Measurements from ENCODE around the gene DLG2. TPM values are rescaled to one million over a fixed set of nuclear protein-coding genes. Genes with fewer than 3 reads are reported as not detected.

Gene DLG2
- polyA plus RNA-seq, 1 donor, result 14.7 TPM

GRCh38 chr11:84969103-84969502, 658.0 kb downstream of the DLG2 start:
- no peak for DNase-seq

- no peak for DNase-seq
Measured at GRCh38 chr11:84965484-84965883, 661.7 kb downstream of the DLG2 start.

DNA sequence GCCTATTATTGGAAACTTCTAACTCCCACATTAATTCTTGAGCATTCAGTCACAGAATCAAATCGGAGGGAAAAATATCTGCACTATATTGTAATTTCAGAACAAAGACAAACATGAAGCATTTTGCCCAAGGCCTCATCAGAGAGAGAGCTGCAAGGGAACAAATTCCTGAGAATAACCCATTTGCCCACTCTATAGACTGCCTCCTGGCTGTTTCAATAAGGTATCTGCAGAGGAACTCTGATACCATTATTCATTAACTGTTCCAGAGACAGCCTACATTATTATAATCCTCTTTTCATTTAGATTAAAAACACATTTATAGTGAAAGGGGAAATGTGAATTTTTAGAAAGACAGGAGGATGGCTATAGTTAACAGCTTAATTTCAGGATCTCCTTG, 663.9 kb downstream of the DLG2 start:
- DNase-seq, result no peak

DNA sequence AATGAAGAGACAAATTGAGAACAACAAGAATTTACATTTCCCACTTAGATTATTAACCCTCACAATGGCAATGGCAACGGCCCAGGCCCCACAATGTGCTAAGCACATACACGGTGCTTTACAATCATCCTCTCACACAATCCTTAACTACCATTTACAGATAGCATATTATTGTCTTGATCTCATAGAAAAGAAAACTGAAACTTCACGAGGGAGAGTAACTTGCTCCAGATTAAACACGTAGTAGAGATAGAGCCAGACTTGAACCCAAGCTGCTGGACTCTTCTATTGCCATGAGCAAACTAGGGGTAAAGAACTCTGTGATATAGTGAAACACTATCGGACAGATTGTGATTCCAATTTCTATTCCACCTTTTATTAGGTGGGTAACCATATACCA, 665.1 kb downstream of the DLG2 start:
- DNase-seq, result no peak

DNA sequence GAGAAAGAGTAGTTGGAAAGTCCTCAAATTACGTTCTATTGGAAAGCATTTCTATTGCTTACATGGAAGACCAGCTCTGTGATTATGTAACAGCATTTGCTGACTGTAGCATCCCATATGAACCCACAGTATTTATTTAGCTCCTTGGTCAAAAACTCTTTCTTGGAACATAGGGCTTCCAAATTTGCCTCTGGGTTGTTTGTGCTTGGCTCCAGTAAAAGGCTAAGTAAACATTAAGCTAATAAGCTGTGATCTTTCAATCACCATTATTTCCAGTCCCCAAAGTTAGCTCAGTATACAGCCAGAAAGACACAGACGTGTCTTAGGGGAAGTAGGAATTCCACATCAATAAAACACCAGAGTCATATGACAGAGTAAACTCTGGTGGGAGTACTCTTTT, 668.8 kb downstream of the DLG2 start:
- peak; percentile 8 for DNase-seq

DNA sequence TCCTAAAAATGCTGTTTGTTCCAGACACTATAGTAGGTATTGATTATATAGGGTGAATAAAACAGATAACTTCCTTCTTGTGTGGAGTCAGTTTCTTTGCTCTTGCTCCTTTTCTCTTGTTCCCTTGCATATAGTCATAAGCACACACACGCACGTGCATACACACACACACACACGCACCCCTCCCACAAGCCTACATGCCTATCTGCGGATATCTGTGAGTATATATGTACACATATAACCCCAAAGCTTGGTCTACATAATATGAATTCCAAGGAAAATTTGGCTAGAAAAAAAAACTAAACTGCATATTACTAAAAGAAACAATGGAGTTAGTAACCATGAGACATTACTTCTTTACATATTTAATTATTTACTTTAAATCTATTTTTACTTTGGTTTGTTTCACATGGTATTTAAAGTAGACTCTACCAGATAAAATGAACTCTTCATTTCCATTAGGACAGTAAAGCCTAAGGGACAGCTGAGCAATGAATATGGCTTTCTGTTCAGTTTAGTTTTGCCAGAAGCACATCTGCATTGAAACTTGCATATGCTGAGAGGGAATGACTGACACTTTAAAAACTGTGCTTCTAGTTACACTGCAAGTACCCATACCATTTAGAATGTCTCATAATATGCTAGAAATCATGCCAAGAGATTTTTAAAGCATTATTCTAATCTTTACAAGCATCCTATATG, 676.4 kb downstream of the DLG2 start:
- DNase-seq, result no peak

DNA sequence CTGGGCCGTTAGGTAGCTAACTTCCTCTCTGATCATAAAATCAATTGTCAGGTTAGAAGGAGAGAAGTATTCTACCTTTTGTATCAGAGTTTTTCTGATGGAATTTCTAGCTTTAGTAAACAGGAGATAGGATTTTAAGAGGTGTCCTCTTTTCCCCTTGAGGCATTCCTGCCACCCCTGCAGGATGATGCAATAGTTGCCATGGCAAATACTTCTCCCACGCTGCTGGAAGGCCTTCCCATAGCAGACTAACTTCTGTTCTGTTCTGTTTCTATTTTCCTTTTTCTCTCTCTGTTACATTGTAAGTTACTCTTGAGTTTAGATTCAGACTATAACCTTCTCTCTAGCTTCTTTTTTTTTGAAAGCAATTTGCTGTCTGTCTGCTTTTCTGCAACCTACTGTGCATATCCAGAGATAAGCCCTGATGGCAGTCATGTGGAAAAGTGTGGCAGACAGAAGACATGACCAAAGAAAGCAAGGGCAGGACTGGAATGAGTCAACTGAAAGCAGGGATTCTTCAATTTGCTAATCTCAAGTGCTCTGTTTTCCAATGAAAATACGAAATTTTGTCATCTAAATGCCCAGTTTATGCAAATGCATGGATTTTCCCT, 679.1 kb downstream of the DLG2 start:
- no peak for DNase-seq

DNA sequence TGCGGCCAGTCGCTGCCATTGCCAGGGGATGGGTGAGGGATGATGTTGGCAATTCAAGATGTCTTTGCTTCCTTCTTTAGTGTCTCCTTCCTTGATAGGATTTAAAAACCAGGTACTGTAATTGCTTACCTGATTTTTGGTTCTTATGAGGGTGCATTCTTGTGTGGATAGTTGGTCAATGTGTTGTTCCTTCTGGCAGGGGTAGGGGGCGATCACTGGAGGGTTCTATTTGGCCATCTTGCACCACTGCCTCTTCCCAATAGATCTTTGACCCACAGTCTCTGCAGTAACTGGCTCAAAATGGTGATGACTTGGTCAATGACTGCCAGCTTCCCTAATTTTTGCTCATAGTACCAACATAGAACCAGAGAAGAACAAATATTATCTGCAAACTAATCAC, 680.1 kb downstream of the DLG2 start:
- no peak for DNase-seq

DNA sequence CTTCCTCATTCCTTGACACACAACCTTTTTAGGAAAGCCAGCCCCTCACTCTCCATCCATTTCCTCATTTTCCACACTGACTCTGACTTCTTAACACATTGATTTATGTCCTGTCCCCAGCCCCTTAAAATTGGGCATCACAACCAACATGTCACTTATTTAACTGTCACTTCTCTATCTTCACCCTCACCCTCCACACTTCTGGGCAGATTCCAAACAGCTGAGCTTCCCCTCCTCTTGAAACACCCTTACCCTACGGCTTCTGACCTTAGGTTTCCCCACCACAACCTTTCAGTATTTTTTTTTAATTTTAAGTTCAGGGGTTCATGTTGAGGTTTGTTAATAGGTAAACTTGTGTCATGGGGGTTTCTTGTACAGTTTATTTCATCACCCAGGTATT, 696.3 kb downstream of the DLG2 start:
- DNase-seq, result no peak

- DNase-seq, result no peak
Measured at GRCh38 chr11:84929738-84930137, 697.4 kb downstream of the DLG2 start.

DNA sequence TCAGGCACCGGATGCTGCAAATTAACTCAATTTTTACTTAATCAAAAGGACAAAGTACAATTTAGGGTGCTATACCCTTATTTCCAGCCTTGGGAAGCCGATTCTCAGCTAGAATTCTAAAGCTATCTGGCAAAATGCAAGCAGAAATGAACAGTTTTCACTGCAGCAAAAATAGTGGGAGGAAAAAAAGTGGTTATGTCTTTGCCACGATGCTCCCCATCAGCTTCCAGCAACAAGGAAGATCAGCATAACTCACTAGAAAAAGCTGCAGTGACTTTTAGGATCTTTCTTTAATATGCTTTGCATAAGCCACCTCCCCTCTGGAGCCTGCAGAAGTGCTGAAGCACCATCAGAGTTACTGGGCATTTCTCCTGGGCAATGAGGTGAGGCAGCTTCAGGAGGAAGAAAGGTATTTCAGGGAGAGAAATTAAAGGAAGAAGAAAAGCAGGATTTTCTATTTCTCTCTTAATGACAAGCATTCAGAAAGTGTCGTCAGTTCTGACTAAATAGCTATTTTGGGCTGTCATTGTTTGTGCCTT, 702.9 kb downstream of the DLG2 start:
- no peak for DNase-seq

DNA sequence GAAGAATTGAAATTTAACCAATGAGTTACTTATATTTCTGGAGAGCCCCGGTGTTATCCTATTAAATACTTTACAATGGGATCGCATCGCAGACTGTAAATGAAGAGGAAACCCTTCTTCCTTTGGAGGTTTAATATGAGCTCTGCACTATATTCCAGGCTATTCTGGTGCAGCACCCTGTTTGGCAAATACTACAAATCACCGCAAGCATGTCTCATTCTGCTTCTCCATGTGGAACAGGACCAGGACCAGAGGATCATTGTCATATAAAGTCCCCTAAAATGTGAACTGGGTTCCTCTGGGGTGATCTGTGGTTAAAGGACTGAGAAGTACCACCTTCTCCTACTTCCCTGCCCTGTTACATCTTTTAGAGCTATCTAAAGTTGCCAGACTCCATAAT, 703.7 kb downstream of the DLG2 start:
- DNase-seq, result no peak

DNA sequence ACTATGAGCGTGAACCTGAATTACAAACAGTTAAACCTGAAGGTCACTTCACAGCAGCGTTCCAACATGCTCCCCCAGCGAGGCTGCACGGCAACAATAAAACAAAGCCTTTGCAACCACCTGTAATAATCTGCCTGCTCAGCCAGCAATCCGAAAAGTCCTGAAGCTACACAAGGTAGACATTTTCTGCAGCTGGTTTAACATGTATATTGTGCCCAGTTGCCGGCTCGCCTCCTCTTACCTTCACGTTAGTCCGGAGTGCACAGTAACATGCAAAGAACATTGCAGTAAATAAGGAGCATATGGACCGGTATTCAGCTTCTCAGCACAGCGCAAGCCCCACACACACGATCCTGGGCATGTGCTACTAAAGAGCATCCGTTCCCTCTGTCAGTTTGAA, 704.3 kb downstream of the DLG2 start:
- DNase-seq, result no peak

GRCh38 chr11:84922212-84922805, 704.8 kb downstream of the DLG2 start:
- DNase-seq, result no peak

GRCh38 chr11:84914511-84914910, 712.6 kb downstream of the DLG2 start:
- DNase-seq, result no peak

- DNase-seq, result no peak
Measured at GRCh38 chr11:84909740-84910139, 717.4 kb downstream of the DLG2 start.

- no peak for DNase-seq
Measured at GRCh38 chr11:84906995-84907394, 720.1 kb downstream of the DLG2 start.

DNA sequence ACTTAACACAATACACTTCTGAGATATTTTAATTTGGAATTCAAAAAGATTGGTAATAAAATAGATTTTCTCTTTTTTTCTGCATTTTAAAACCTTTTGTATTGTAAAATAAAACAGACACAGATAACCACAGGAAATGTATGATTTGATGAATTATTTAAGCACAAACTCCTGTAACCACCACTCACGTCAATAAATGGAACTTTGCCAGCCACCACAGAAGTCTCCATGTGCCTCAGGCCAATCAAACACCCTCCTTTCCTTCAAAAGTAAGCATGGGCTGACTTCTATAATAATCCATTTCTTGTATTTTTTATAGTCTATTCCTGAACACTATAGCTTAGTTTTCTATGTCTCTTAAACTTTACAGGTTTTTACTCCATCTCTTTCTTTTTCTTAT, 721.7 kb downstream of the DLG2 start:
- DNase-seq, result no peak

DNA sequence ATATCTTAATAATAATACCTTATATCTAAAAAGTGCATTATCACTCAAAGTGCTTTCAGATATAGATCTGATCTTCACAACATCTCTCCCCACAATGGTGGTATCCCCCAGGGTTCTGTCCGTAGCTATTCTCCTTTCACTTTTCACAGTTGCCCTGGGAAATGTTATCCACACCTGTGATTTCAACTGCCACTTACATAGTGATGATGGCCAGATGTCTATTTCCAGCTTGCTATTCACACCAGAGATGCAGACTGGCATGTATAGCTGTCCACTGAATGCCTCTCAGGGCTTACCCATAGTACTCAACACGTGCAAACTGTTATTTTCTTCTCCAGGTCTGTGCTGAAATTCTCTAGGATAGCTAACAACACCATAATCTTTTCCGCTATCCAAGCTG, 724.7 kb downstream of the DLG2 start:
- no peak for DNase-seq

DNA sequence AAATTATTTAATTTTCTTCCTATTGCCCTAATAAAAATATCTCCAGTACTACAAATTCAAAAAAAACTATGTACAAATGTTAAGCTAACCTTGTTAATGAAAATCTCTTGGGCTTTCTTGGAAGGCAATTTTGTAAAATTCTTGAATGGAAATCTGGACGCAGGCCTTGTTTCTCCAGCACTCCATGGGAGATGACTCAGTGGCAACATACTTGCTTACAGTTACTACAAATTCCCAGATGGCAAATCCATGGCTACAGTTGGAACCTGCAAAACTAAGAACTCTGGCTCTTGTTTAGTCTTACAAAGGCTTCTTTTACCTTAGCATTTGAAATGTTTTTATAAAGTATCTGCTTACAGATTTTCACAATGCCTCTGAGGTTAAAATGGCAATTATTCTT, 725.2 kb downstream of the DLG2 start:
- DNase-seq, result peak; percentile 32

- DNase-seq, result no peak
Measured at GRCh38 chr11:84899740-84900139, 727.4 kb downstream of the DLG2 start.

- no peak for DNase-seq
Measured at GRCh38 chr11:84899134-84899533, 728.0 kb downstream of the DLG2 start.

- DNase-seq, result no peak
Measured at GRCh38 chr11:84894666-84895065, 732.5 kb downstream of the DLG2 start.

GRCh38 chr11:84890676-84891075, 736.5 kb downstream of the DLG2 start:
- no peak for DNase-seq
